Measurements from ENCODE around the gene TGFBR3. TPM values are rescaled to one million over a fixed set of nuclear protein-coding genes. Genes with fewer than 3 reads are reported as not detected.
A peak's percentile ranks its signal among the peaks of the same experiment; 100 is the strongest.

The TGFBR3 gene
- total RNA-seq, 1 donor from 2014 or later: 51.7 TPM

GRCh38 chr1:91730801-91731732, 154.9 kb downstream of the TGFBR3 start:
- intact Hi-C loops (cut with DNase I): no loop called here
- Histone ChIP-seq H3K27ac (no peak overlapping the region), H3K36me3 (peaks cover 7% of the 10 kb centered on the region), H3K9me3 (no peaks in the 10 kb centered on the region), H3K4me1 (peaks cover 23% of the 10 kb centered on the region), H3K4me3 (no peak overlapping the region), H3K27me3 (ENCODE audit: low read depth) (no peaks in the 10 kb centered on the region)
- ATAC-seq: peak; percentile 75 to 91
- no peak for TF ChIP-seq CTCF (IDR thresholded peaks at IDR 0.05)
- DNase-seq: peak; percentile 79

GRCh38 chr1:91729621-91730358, 156.2 kb downstream of the TGFBR3 start:
- H3K4me3 ChIP-seq: no peak overlapping the region
- intact Hi-C loops (cut with DNase I): no loop called here
- TF ChIP-seq CTCF (IDR thresholded peaks at IDR 0.05): no peak
- H3K27me3 ChIP-seq (ENCODE audit: low read depth): no peaks in the 10 kb centered on the region
- DNase-seq: no peak
- H3K9me3 ChIP-seq: no peaks in the 10 kb centered on the region
- H3K27ac ChIP-seq: no peak overlapping the region
- ATAC-seq: no peak
- peaks cover 7% of the 10 kb centered on the region for H3K36me3 ChIP-seq
- H3K4me1 ChIP-seq: peaks cover 31% of the 10 kb centered on the region

GRCh38 chr1:91727763-91728162, 158.2 kb downstream of the TGFBR3 start:
- no peaks in the 10 kb centered on the region for H3K9me3 ChIP-seq
- no peak for DNase-seq
- peaks cover 7% of the 10 kb centered on the region for H3K36me3 ChIP-seq
- no peak overlapping the region for H3K27ac ChIP-seq
- peaks cover 31% of the 10 kb centered on the region for H3K4me1 ChIP-seq
- no peak overlapping the region for H3K4me3 ChIP-seq
- intact Hi-C loops (cut with DNase I): no loop called here
- no peak for TF ChIP-seq CTCF (IDR thresholded peaks at IDR 0.05)
- no peaks in the 10 kb centered on the region for H3K27me3 ChIP-seq (ENCODE audit: low read depth)
- no peak for ATAC-seq

- Histone ChIP-seq H3K27me3 (ENCODE audit: low read depth) (no peaks in the 10 kb centered on the region), H3K4me3 (no peak overlapping the region), H3K36me3 (peaks cover 16% of the 10 kb centered on the region), H3K9me3 (no peaks in the 10 kb centered on the region), H3K27ac (peak overlapping the region; percentile 76), H3K4me1 (peaks cover 17% of the 10 kb centered on the region)
- no peak for TF ChIP-seq CTCF (IDR thresholded peaks at IDR 0.05)
- ATAC-seq (peak; percentile 72), DNase-seq (no peak)
- intact Hi-C loops (cut with DNase I): no loop called here
Observed at GRCh38 chr1:91725989-91726721, 159.8 kb downstream of the TGFBR3 start.

- peak overlapping the region; percentile 76 for H3K27ac ChIP-seq
- H3K36me3 ChIP-seq: peaks cover 20% of the 10 kb centered on the region
- H3K4me1 ChIP-seq: peaks cover 14% of the 10 kb centered on the region
- no peak overlapping the region for H3K4me3 ChIP-seq
- intact Hi-C loops (cut with DNase I): no loop called here
- no peaks in the 10 kb centered on the region for H3K9me3 ChIP-seq
- no peak for TF ChIP-seq CTCF (IDR thresholded peaks at IDR 0.05)
- DNase-seq: no peak
- ATAC-seq: no peak
- no peaks in the 10 kb centered on the region for H3K27me3 ChIP-seq (ENCODE audit: low read depth)
Observed at GRCh38 chr1:91725618-91725988, 160.3 kb downstream of the TGFBR3 start.
